Stimulated activated CD8-positive, alpha-beta memory T cell treated with anti-CD3 and anti-CD28 coated beads, Interleukin-12 subunit alpha, Interleukin-12 subunit beta, amount 100 ng/mL, for 4 hours (primary cell): ENCODE results near the gene HABP2.

Experiments
- DNase-seq: peaks from one replicate; pipeline ENCODE4 v3.0.0-alpha.2; 2020; ENCODE audit warnings: low read depth

The HABP2 gene

DNA sequence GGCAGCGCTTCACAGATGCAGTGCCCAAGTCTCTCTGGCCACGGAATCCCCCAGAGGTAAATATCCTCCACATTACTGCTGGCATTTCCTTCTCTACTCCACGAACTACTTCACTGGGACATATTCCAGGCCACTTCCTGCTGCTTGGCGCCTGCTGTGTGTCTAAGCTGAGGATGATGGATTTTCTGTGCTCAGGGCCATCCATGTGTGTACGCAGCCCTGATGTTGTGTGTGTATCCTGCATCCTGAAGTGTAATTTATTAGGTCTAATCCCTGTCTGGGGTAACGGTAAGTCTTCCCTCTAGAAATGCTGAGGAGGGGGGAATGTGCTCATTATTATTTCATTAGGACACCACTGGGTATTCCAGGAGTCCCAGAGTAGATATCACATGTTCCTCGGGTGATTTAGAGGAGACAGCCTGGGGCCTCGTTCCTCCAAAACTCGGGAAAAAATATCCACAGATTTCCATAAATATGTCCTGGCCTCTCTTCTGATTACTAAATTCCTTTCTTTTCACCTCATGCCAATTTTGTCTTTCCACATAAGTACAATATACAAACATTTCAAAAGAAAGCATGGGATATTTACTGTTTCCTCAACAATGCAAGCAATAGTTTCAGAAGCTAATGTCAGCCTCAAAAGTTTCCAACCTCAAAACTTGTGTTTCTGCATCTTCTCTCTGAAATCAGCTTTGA lies 25.5 kb upstream of the HABP2 start:
- no peak for DNase-seq

DNA sequence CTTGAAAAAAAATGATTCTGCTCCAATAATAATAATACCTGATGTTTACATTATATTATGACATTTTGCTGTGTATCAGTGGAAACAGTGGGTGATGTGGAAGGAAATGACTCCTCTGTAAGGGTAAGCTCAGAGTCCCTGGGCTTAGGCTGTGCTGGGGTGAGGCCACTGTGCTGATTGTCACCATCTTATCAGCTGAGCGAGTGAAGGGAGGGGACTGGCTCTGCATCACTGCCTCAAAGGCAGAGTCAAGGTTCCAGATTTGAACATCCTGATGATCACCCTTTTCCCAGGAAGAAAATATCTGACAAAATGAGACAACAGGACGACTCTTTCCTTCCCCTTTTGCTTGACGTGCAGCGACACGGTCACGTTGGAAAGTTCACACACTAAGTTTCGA lies 24.0 kb upstream of the HABP2 start:
- no peak for DNase-seq

- DNase-seq = no peak
These were observed 23.3 kb upstream of the HABP2 start for GRCh38 chr10:113529575-113529974.

- no peak for DNase-seq
These were observed 22.4 kb upstream of the HABP2 start for GRCh38 chr10:113530476-113530875.

GRCh38 chr10:113532724-113533123 lies 20.1 kb upstream of the HABP2 start:
- no peak for DNase-seq

DNA sequence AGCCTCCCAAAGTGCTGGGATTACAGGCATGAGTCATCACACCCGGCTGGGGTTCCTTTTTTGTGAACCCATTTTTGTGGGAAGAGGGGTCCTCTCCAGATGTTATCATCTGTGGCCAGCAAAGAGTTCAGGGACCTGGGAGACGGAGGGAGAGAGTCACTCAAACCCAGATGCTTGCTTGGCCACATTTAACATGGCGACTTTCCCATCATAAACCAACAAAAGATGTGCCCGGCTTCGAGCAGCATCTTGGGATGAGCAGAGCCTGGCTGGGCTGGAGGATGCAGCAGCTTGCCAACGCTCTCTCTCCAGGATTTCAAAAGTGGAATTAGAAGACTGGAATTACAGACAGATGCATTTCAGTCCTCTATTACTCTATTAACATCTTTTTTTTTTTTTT lies 19.1 kb upstream of the HABP2 start:
- DNase-seq = no peak

GRCh38 chr10:113534423-113534822 lies 18.4 kb upstream of the HABP2 start:
- no peak for DNase-seq

- no peak for DNase-seq
These were observed 15.2 kb upstream of the HABP2 start for GRCh38 chr10:113537672-113538071.

- DNase-seq = no peak
These were observed 14.7 kb upstream of the HABP2 start for GRCh38 chr10:113538151-113538550.

- no peak for DNase-seq
These were observed 13.1 kb upstream of the HABP2 start for GRCh38 chr10:113539789-113540188.

- DNase-seq = no peak
These were observed 11.9 kb upstream of the HABP2 start for GRCh38 chr10:113540845-113541548.

- DNase-seq = no peak
These were observed 11.3 kb upstream of the HABP2 start for GRCh38 chr10:113541549-113541927.

DNA sequence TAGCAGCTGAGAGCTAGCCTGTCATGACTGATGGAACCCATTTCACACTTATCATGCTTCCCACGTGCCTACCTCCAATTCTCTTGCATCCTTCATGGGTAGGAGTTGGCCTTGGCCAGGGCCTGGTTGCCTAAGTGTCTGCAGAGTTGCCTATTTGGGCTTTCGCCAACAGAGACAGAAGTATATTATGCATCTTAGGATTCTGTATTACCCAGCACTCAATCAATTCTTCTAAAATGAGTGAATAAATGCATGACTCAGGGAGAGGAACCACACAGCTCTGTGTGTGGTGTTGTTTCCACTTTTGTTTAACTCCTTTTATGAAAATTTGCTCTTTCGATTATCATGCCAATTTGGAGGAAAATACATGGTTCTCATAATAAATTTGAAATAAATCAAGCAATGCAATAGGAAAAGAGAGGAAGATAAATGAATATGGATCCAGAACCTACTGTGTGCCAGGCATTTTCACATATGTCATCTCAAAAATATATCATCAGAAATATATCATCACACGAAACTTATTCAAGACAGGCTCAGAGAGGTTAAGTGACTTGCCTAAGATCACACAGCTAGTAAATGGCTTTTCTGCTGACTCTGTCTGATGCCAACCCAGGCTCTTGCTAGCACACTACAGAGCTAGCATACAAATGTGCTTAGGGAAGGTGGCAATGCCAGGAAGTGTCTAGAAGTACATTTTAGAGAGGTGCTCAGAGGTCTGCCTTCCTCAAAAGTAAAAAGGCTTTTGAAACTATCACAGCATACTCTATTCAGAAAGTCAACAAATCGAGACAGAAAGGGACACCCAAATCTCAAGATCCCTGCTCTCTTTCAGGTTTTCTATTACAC lies 9.5 kb upstream of the HABP2 start:
- DNase-seq = no peak

DNA sequence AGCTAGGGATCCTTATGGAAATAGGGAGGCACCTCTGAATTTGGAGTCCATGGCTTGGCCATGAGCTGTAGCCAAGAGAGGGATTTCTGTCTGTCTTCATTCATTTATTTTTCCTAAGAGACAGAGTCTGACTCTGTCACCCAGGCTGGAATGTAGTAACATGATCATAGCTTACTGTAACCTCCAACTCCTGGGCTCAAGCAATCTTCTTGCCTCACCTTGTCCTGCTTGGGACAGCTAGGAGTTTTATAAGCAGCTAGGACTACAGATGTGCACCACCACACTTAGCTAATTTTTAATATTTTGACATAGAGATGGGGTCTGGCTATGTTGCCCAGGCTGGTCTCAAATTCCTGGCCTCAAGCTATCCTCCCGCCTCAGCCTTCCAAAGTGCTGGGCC lies 8.5 kb upstream of the HABP2 start:
- no peak for DNase-seq

GRCh38 chr10:113547426-113547825 lies 5.4 kb upstream of the HABP2 start:
- DNase-seq = no peak

GRCh38 chr10:113549856-113550255 lies 3.0 kb upstream of the HABP2 start:
- no peak for DNase-seq

- no peak for DNase-seq
These were observed 2.5 kb upstream of the HABP2 start for GRCh38 chr10:113550365-113550764.

DNA sequence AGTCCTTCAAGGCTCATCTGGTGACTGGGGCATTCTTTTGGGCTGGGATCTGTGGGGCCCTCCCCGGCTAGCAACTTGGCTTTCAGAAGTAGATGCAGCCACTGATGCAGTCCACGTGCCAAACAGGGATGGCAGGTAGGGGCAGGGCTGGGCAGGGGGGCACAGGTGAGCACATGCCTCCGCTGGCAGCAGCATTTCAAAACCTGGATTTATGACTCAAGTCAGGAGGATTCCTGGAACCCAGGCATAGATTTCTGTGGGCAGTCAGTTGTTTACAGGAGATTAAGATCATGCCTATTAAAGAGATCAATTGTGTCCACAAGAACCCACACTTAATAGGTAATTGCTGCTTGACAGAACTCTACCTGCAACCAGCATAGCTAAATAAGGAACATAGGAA lies 839 bp upstream of the HABP2 start:
- no peak for DNase-seq

GRCh38 chr10:113553149-113553548 lies 296 bp downstream of the HABP2 start:
- no peak for DNase-seq

DNA sequence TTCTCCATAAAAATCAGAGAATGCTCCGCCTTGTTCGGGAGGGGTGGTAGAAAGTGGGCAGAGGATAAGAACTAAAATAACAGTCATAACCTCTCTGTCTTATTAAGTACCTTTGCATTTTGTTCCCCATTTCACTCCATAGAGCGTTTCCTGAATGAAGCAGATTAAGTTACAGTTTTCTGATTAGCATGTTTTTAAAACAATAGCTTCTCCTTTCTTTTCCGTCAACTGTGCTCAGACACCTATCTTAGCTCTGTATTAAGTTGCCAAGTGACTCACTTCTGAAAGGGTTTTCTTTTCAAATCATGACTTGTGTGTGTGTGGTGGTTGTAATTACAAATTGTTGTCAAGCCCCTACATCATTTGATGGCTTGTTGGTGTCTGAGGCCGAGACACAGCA lies 1.4 kb downstream of the HABP2 start:
- DNase-seq = no peak

GRCh38 chr10:113555245-113555644 lies 2.4 kb downstream of the HABP2 start:
- no peak for DNase-seq

DNA sequence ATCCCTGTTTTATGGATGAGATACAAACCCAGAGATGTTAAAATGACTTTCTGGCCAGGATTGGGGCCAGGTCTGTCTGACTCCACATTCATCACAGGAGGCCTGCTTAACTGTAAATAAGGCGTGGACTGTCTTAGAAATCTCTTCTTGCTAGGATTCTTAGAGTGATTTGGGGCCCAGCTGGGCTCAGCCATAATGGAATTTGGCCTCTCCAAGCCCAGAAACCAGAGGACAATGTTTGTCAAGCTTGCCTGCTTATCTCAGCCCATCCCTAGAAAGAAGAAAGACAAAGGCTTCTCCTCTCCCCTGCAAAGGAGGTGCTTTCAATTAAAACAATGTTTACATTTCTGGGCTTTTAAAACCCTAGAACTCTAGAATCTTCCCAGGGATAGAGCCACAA lies 2.9 kb downstream of the HABP2 start:
- DNase-seq = no peak

GRCh38 chr10:113557424-113557862 lies 4.6 kb downstream of the HABP2 start:
- no peak for DNase-seq
